Measurements from ENCODE around the gene CORO2B.

GRCh38 chr15:68730471-68730919 lies 151.7 kb downstream of the CORO2B start:
- TF ChIP-seq HNF1B (CRISPR knock-in tag; IDR thresholded peaks at IDR 0.05) (no peak), STAG1 (CRISPR knock-in tag; IDR thresholded peaks at IDR 0.05) (peak; percentile 72)

Measured in HepG2 (cell line).